ENCODE measurements around the gene HNRNPD. TPM values are rescaled to one million over a fixed set of nuclear protein-coding genes. Genes with fewer than 3 reads are reported as not detected.

HNRNPD gene
- total RNA-seq, 2 experiments from 2014 or later, result 245 to 248 TPM

Other genes starting within 250 kb of the HNRNPD start
- 100 to 1,000 TPM; 490 to 494 TPM for gene HNRNPDL, start 56.5 kb upstream of the HNRNPD start, total RNA-seq
- gene ENOPH1, start 56.6 kb upstream of the HNRNPD start, total RNA-seq, result 10 to 100 TPM; 21.4 to 21.8 TPM
- not detected for gene TMEM150C, start 188.0 kb upstream of the HNRNPD start, total RNA-seq